ENCODE results near the gene IL1RL2.

The IL1RL2 gene

DNA sequence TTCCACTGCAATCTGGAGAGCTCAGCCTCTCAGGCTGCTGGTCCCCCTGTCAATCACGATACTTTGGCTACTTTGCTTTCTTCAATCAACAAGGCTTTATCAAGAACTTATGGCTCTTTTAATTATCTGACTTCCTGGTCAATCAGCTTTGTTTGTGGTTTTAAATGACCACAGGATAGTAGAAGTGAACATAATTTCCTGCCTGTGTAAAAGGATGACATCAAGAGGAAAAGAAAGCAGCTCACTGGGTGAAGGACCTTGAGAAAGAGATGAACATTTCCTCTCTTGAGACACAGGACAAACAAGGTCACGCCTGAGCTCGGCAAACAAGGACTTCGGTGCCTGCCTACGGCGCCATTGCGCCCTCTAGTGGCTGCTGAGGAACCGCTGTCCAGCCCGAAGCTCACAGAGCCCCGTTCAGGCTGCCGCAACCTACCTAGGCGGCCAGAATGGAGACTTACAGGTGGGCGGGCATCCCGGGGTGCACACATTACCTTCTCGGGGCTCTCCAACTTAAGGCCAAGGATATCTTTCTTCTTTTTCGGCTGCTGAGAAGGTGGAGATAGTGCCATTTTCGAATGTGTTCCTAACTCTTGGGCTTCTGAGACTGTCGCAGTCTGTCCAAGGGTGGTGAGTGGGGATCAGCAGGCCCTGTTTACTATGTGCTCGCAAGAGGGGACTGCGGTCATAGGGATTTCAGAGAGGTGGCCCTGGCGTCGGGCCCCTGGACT, 54.0 kb downstream of the IL1RL2 start:
- no peak for DNase-seq

DNA sequence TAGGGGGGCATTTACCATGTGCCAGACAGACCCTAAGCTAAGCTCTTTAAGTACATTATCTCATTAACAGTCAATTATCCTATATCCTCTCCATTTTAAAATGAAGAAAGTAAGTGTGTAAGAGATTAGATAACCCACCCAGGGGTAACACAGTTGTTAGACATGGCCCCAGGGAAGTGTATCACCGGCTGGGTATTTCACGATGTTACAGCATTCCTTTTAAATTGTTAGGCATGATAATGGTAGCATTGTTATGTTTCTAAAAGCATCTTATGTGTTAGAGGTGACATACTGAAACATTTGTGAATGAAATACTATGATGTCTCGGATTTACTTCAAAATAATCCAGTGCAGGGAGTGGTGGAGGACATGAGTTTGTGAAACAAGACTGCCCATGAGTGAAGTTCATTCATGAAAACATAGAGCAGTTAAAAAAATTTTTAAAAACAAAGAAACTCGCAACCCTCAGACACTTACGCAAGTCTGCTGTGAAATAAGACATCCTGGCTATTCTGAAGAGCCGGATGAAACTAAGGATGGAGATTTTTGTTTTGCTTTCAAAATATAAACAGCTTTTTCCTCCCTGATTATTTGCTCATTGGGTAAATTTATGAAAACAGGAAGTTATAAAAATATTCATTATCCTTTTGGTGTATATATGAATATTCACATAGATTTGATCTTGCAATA, 54.9 kb downstream of the IL1RL2 start:
- no peak for DNase-seq

DNA sequence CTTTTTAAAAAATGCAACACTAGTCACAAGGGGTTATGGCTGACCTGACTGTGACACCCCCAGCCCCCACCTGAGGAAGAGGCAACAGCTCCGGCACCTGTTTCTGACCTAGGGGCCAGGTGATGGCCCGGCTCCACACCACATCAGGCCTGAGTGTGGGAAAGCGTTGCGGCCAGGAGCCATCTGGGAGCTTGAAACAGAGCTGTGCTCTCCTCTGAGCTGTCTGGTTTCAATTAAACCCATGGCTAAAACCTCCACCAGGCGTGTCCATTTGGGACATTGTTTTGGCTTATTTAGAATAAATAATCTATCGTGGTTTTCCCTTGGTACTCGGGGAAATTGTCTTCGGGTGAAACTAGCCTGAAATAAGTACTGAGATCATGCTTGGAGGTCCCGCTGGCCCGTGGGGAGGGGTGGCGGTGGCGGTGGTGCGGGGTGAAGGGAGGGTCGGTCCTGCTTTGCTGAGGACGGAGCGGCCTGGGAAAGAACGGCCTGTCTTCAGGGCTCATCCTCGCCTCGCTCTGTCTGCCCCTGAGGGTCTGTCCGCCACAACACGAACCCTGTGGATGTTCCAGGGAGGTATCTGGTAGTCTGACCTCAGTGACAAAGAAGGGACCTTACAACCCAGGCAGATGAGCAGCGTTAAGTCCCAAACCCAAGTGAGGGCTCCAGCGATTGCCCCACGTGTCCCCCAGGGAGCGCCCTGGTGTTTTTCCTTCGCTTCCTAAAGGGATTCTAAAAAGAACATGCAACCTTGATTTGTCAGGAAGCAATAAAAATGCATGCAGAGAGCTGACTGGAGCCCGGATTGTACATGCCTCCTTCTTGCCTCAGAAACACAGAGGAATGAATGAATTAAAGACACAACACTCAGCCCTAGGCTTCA, 58.7 kb downstream of the IL1RL2 start:
- no peak for DNase-seq

DNA sequence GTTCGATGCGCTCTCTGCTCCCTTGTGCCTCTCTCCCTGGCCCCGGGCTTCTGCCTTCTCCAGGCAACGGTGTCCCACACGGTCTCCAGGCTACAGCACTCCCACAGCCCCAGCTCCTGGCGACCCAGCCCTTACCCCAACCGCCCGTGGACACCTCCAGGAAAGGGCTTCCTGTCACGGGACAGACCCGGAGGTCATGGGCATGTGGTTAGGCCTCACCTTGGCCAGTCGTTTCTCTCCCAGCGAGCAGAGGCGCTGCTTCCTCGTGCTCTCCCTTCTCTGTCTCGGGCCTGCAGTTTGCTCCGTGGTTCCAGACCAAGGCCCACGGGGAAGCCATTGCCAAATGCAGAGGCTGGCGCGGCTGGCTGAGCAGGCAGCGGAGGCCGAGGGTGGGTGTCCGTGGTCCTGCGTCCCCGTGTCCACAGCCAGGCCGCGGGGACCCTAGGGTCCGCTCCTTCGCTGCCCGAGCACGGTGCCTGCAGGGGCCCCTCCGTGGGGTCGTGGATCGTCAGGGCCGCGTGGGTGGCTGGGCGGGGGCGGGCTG, 63.5 kb downstream of the IL1RL2 start:
- DNase-seq: no peak

DNA sequence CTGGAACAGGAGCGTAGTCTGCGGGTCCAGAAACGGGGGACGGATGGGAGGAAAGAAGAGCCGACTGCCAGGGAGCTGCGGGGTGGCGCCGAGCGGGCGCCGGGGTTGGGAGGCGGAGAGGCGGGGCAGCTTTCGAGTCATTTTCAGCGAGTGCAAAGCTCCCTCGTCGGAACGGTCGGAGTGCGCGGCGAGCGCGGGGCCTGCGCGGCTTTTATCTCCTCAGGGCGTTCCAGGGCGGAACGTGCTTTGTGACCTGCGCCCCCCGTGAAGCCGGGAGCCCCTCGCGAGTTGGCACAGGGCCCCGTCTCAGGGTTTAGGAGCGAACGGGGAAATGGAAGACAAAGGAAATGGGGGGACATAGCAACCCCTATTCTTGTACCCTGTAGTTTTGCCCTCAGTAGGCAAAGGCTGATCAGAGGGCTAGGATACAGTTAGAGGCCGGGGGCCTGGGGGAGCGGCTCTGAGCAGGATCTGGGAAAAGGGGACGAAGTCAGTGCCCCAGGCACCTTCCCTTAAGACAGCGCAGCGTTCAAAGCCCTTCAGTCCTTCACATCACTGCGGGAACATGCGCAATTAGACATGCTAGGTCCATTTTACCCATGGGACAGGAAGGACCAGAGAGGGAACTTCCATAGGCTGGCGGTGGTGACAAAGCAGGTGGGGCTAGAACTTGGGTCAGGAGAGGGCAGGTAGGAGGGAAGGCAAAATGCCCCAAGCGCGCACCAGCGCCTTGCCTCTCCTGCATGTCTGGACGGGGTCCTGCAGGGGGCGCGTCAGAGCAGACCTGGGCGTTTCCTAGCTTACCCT, 64.4 kb downstream of the IL1RL2 start:
- no peak for DNase-seq

DNA sequence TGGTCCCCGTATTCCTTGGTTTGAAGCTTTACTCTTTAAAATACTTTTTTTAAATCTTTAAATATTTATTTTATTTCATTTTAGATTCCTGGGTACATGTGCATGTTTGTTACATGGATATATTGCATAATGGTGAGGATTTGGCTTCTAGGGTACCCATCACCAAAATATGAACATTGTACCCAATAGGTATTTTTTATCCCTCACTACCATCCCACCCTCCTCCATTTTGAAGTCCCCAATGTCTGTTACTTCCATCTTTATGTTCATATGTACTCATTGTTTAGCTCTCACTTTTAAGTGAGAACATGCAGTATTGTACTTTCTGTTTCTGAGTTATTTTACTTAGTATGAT, 65.0 kb downstream of the IL1RL2 start:
- no peak for DNase-seq

DNA sequence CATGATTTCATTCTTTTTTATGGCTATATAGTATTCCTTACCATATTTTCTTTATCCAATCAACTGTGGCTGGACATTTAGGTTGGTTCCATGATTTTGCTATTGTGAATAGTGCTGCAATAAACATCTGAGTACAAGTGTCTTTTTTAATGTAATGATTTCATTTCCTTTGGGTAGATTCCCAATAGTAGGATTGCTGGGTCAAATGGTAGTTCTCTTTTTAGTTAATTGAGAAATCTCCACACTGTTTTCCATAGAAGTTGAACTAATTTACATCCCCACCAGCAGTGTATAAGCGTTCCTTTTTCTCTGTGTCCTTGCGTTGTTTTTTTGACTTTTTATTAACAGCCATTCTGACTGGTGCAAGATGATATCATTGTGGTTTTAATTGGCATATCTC, 65.4 kb downstream of the IL1RL2 start:
- no peak for DNase-seq

DNA sequence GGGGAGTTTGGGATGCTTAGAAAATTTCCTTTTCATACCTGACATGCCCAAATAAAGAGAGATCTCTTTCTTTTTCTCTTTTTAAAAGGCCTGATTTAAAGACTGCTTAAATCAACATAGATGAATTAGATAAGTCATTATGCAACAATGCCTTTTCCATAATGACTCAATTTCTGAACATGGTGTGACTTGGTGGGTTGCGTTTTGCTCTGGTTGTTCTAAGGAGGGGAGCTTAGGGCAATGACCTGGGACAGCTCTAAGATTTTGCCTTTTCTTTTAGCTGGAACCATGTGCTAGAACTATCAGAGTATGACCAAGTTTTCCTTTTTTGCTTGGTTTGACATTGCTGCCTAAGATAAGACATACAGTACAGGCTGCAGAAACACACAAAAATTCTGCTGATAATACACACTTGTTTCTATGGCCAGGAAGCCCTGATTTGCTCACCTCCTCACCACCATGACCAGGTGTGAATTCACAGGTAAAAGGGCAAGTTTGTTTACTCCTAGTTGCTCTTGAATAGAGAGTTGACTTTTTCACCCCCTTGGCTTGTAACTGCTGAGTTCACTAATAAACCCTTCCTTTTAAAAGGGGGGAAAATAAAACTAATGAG, 66.4 kb downstream of the IL1RL2 start:
- no peak for DNase-seq

DNA sequence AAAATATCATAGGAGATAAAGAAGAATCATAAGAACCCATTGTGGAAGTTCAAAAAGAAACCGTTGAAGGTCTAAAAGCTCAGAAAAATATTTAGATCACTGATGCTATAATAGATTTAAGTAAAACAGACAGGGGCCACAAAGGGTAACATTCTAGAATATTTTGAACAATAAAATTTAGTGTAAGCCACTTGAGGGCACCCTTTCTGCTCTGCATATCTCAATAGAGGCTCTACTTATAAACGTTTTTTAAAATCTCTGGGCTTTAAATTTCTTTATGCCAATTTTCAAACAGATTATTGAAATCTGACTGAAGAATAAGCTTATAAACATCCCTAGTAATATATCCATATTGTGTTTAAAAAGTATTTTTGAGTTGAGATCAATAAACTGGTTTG, 66.9 kb downstream of the IL1RL2 start:
- DNase-seq: no peak

DNA sequence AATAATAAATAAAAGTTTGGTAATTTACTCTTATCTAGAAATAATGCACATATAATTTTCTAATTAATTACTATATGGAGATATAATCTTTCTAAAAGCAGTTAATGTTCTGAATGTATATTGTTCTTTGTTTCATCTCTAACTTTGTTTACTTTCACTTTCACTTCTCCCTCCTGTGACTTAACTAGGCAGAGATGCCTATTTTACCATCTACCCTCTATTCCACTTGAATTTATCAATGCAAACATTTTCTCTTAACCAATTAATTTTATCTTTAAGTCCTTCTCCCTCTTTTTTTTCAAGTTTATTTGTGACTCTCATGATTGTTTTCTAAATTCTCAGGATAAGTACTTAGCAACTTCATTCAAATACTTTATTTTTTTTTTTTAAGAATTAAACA, 69.5 kb downstream of the IL1RL2 start:
- no peak for DNase-seq

DNA sequence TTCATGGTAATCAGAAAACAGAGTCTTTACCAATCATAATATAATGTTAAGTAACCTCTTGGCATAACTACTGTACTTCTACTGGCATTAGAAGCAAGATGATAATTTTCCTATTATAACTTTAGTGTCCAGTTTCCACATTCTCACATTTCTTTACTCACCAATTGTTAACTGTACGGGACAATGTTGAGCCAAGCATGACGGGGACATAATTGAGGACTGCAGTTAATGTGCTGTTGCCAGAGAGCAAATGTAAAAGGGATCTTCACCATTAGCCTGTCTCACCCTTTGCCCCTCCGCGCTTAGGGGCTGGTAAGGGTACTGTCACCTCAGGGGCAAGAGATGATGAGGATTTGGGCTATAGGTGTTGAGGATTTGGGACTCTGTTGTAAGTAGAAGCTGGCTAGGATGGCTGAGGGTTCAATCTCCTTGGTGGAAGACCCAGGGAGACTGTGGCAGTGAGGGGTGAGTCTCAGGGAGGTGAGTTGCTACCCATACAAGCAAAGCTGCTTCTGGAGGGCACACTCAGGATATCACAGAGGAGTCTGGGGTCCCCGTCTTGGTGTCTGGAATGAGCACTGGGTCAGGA, 70.1 kb downstream of the IL1RL2 start:
- no peak for DNase-seq

DNA sequence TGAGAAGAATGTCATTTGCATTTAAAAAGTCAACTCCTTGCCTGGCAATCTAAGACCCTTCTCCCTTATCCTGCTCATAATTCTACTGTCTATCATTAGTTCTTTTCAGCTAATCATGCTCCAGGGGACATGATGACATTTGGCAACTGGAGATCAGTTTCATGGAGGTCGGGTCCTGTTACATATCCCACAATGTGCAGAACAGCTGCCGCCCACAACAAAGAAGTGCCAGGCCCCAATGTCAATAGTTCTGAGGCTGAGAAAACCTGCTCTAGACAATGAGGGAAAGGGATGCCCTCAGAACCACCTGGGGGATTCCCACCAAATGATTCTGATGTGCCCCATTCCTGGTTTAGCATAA, 71.2 kb downstream of the IL1RL2 start:
- no peak for DNase-seq

DNA sequence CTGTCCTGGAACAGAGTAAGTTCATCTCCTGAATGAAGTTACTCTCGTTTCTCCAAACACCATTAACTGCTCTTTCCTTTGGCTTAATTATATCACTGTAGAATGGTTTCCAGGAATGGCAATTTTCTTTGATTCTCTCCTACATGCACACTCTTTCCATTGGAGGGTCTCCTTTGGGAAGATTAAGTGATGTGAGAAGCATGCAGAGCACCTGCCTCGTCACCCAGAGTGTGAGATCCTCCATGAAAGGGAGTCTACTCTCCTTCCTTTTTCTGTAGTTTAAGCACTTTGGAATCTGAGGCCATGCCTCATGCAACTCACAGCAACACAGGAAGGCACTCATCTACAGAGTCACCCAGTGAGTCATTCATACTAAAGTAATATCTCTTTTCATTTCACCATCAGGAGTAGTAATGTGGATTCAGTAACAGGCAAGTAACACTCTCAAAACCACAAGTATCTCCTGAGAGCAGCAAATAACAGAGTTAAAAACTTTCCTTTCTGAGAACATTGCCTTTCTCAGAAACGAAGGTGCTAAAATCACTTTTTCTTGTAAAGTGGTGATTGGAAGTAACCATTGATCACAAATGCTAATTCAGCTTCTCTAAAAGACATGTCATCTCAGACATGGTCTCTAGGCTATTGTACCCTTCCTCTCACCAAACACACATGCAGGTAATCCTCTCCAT, 71.7 kb downstream of the IL1RL2 start:
- DNase-seq: no peak

DNA sequence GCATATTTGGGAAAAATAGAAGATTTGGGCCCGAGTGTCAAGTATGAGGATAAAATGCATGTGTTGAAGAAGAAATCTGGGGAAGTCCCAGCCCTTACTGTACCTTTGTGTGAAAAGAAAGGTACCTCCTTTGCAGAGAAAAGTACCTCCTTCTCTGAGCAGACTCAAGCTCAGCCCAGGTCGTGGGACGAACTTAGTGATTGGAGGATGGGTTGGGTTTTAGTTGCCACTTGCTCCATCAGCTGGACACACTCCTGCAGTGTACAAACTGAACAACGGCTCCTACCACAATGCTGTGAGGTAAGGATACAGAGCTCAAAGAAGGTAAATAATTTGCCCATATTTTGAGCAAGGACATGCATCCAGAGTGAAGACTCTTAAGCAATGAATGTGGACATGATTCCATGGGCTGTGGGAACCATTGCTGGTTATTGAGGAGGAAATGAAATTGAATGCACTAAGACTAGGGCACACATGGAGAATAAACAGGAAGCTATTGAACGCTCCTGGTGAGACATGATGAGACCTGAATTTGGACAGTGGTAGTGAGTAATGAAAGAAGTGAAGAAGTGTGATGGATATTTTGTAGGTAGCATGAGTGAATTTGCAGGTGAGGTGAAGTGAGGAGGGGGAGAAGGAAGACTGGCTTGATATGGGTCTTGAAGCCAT, 74.8 kb downstream of the IL1RL2 start:
- no peak for DNase-seq

DNA sequence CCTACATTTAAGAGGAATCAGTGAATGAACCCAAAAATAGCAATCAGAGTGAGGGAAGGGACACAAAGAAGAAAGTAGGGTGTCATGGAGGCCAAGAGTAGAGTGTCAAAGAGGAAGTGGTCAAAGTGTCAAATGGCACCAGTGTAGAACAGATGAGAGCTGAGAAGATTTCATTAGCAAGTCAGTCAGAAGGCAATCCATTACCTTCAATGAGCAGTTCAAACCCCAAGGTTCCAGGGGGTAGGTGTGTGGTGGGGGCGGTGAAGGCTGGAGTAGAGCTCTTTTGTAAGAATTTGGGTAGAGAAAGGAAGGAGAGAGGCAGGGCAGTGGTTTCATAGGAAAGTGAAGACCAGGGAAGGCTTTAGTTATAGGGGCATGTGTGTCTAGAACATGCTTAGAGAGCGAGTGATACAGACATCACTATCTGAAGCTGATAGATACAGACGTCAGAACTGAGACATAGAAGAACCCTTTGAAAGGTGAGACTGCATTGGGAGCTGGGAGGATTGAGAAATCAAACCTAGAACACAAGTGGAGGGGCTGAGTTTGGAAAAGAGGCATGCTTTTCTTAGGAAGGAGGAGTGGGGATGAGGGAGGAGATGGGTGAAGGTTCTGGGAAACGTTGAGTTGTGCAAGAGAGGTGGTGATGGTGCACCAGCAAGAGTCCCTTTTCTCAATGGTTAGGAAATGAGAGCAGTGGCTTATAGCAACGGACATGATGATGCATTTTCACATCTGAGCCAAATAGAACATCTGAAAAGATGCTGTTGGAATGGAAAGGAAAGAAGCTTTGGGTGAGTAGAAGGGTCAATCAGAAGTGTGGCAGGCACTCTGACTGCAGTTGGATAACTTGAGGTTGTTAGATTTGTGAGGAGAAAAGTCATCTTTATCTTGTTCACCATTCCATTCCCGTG, 75.7 kb downstream of the IL1RL2 start:
- no peak for DNase-seq

DNA sequence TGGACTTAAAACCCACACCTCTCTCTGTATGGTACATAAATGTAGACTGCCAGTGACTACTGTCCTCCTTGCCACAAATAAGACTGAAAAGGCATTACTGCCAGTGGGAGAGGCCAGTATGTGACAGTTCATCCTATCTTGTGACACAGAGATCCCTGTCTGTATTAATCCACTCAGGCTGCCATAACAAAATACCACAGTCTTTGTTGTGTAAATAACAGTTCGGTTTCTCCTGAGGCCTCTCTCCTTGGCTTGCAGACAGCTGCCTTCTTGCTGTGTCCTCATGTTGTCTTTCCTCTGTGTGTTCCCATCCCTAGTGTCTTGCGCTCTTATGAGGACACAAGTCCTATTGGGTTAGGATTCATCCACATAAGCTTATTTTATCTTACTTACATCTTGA, 78.1 kb downstream of the IL1RL2 start:
- DNase-seq: no peak

DNA sequence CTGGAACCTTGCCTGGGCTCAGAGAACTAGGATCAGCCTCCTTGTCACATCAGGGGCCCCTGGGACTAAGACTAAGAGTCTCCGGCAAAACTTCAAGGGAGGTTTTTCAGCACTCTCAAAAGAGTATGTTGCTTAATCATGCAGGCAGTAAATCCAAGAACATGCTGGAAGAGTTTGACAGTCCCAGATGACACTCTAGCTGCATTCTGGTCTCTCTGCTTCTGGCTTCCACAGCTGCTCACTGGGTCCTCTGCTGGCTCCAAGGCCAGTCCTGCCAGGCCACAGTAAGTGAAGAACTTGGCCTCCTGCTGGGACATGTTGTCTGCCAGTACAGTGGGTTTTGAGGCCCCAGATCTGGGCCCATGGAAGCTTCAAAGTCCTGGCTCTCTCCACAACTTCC, 79.4 kb downstream of the IL1RL2 start:
- DNase-seq: no peak

DNA sequence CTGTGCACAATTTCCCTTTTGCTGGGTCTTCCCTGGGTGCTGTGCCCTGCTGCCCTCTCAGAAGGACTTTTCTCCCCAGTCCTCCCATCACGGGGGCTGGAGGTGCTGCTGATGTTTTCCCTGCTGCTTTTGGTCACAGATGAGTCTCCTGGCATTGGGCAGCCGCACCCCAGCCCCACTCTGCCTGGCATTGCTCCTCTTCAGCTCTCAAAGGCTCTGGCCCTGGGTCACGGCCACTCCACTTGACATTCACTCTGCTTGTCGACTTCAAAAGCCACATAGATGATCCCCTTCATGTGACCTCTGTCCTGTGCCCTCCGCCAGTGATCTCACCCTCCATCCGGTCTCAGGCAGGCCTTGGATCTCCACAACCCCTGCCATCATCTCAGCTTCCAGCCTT, 81.0 kb downstream of the IL1RL2 start:
- DNase-seq: no peak

DNA sequence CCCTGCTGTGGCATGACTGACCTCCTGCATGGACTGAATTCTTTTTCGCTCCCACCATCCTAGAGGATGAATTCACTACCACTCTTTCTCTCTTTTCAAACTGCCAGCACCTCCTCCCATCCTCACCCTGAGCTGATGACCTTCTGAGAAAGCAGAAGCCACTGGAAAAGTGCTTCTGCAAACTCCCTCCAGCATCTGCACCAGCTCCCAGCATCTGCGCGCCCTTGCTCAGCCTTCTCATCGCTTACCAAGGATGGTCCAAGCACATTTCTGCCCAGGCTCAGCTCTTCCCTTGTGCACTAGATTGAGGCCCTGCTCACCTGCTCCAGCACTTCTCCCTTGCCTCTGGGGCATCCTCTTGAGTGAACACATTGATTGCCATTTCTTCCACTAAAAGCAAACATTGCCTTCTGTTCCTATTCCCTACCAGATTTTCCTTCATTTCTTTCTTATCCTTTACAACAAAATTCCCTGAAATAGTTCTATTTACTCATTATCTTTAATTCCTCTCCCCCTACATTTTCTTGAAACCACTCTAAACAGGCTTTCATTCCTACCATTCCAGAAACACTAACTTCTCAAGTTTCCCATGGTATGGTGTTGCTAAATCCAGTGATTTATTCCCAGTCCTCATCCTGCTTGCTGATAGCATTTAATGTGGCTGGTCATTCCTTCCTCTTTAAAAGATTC, 81.8 kb downstream of the IL1RL2 start:
- DNase-seq: no peak
